Neural progenitor cell (in vitro differentiated cells): ENCODE measurements around the gene CSTF1.

ENCODE experiments used
- CTCF ChIP-seq: fragments of 200-600 bp; sonication (generic); IDR thresholded peaks from 2 replicates; pipeline ENCODE4 v1.5.1; 2017; ENCODE audit warnings: antibody characterized with exemption, mild to moderate bottlenecking
- EZH2 ChIP-seq: fragments of 200-600 bp; sonication (generic); IDR thresholded peaks from 2 replicates; pipeline ENCODE4 v1.6.1; 2017; ENCODE audit warnings: antibody characterized with exemption, mild to moderate bottlenecking, moderate library complexity

- no peak for TF ChIP-seq CTCF
- no peak for TF ChIP-seq EZH2
These were observed 30.8 kb downstream of the CSTF1 start for GRCh38 chr20:56423211-56423610.
